Endodermal cell (in vitro differentiated cells): ENCODE results near the gene LGR4. TPM values are rescaled to one million over a fixed set of nuclear protein-coding genes. Genes with fewer than 3 reads are reported as not detected.

Source experiments
- DNase-seq: peaks from one replicate; pipeline ENCODE4 v3.0.0-alpha.2; 2017
- H3K27ac ChIP-seq: 2 replicates; pipeline ENCODE4 v1.5.1; 2013; ENCODE audit warnings: mild to moderate bottlenecking, low read depth, low read length, moderate library complexity
- H3K27me3 ChIP-seq: 2 replicates; pipeline ENCODE4 v1.6.1; 2013; ENCODE audit warnings: mild to moderate bottlenecking, low read length, moderate library complexity; ENCODE audit not compliant: insufficient read depth, control insufficient read depth, poor library complexity, severe bottlenecking
- H3K36me3 ChIP-seq: 2 replicates; pipeline ENCODE4 v1.7.0; 2013; ENCODE audit warnings: mild to moderate bottlenecking, low read length, moderate library complexity; ENCODE audit not compliant: control insufficient read depth, insufficient read depth
- H3K4me1 ChIP-seq: one replicate; pipeline ENCODE4 v1.7.0; 2013; ENCODE audit warnings: low read length; ENCODE audit not compliant: control insufficient read depth, insufficient read depth
- H3K4me3 ChIP-seq: 2 replicates; pipeline ENCODE4 v1.5.1; 2013; ENCODE audit warnings: mild to moderate bottlenecking, low read length, moderate library complexity
- H3K9ac ChIP-seq: 2 replicates; pipeline ENCODE4 v1.6.1; 2013; ENCODE audit warnings: mild to moderate bottlenecking, low read length, moderate library complexity; ENCODE audit not compliant: poor library complexity, severe bottlenecking; ENCODE audit errors: extremely low read depth
- H3K9me3 ChIP-seq: 2 replicates; pipeline ENCODE4 v1.6.1; 2013; ENCODE audit warnings: mild to moderate bottlenecking, low read length, moderate library complexity; ENCODE audit not compliant: control insufficient read depth
- H3K27ac Mint-ChIP-seq: 2 replicates; pipeline ENCODE4 v1.8.0; 2020; ENCODE audit warnings: mixed read lengths
- H3K27me3 Mint-ChIP-seq: 2 replicates; pipeline ENCODE4 v1.8.0; 2021; ENCODE audit warnings: mild to moderate bottlenecking, mixed read lengths; ENCODE audit not compliant: insufficient read depth
- H3K36me3 Mint-ChIP-seq: 2 replicates; pipeline ENCODE4 v1.8.0; 2020; ENCODE audit warnings: low read depth, mixed read lengths
- H3K4me1 Mint-ChIP-seq: 2 replicates; pipeline ENCODE4 v1.8.0; 2020; ENCODE audit warnings: mixed read lengths
- H3K4me3 Mint-ChIP-seq: 2 replicates; pipeline ENCODE4 v1.8.0; 2020; ENCODE audit warnings: mild to moderate bottlenecking, moderate library complexity, mixed read lengths
- H3K9me3 Mint-ChIP-seq: 2 replicates; pipeline ENCODE4 v1.8.0; 2020; ENCODE audit warnings: mild to moderate bottlenecking, mixed read lengths
- CTCF ChIP-seq: fragments of 200-600 bp; sonication (generic); conservative IDR thresholded peaks from 2 replicates; pipeline ENCODE4 v1.5.0; 2021; ENCODE audit warnings: antibody characterized with exemption, mild to moderate bottlenecking
- WGBS, 2 experiments: methylation state at CpG; one replicate each; pipeline versions ENCODE4 v1.1.5 to v1.1.7; 2013; ENCODE audit warnings: missing lambda C conversion rate in 2 of 2, mixed read lengths in 1 of 2; ENCODE audit not compliant: insufficient coverage in 1 of 2, insufficient read length in 1 of 2; 5-methylcytosine and 5-hydroxymethylcytosine counted together
- total RNA-seq, 2 donors: library from RNA; stranded (reverse); fragmentation: NEBNext Ultra II Directional in 1 of 2; extraction: Animal tissue kit (Norgen Biotek cat#: 25700) in 1 of 2; gene quantifications; 2 replicates in 1 of 2; 3 replicates in 1 of 2; pipeline ENCODE4 v1.2.1, GENCODE V29; 2021

The LGR4 gene
- total RNA-seq, 2 donors from 2014 or later: 73.7 to 75.6 TPM

DNA sequence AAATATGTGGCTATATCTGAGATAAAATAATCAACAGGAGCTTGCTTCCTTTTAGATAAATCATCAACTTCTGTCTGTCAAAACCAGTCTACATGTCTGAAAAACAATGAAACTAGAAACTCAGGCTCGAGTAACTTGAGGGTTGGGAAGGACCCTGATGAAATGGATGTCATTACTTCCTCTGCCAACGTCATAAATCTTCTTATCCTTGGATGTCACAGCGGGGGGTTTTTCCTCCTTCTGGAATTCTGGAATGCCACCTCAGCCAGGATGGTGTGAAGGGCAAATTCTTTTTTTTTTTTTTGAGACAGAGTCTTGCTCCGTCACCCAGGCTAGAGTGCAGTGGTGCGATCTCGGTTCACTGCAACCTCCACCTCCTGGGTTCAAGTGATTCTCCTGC, 13.4 kb downstream of the LGR4 start:
- H3K9me3 ChIP-seq: peaks cover 9% of the 10 kb centered on the region
- peaks cover 17% of the 10 kb centered on the region for H3K36me3 ChIP-seq
- 93% methylated on average over 6 of the region's 6 CpGs; no CpG with 5 or more reads in 1 of the 2 experiments for WGBS, 2 experiments
- Mint-ChIP-seq H3K36me3 (peaks cover 26% of the 10 kb centered on the region), H3K4me1 (peaks cover 52% of the 10 kb centered on the region), H3K4me3 (no peak overlapping the region), H3K27ac (no peak overlapping the region), H3K9me3 (peaks cover 7% of the 10 kb centered on the region), H3K27me3 (no peaks in the 10 kb centered on the region)
- H3K27me3 ChIP-seq: no peaks in the 10 kb centered on the region
- no peak overlapping the region for H3K4me3 ChIP-seq
- DNase-seq: no peak
- no peak overlapping the region for H3K9ac ChIP-seq
- H3K27ac ChIP-seq: no peak overlapping the region
- no peak for TF ChIP-seq CTCF
- peaks cover 22% of the 10 kb centered on the region for H3K4me1 ChIP-seq

GRCh38 chr11:27458182-27458581, 14.4 kb downstream of the LGR4 start:
- no peak overlapping the region for H3K9ac ChIP-seq
- H3K9me3 Mint-ChIP-seq: peaks cover 16% of the 10 kb centered on the region

GRCh38 chr11:27456795-27457329, 15.7 kb downstream of the LGR4 start:
- H3K4me3 Mint-ChIP-seq: peak overlapping the region; percentile 18
- no peaks in the 10 kb centered on the region for H3K27me3 Mint-ChIP-seq
- Histone ChIP-seq H3K9me3 (peaks cover 22% of the 10 kb centered on the region), H3K9ac (no peak overlapping the region), H3K27ac (no peak overlapping the region), H3K4me1 (peaks cover 22% of the 10 kb centered on the region), H3K4me3 (peak overlapping the region; percentile 6), H3K36me3 (peaks cover 14% of the 10 kb centered on the region), H3K27me3 (no peaks in the 10 kb centered on the region)
- peaks cover 26% of the 10 kb centered on the region for H3K36me3 Mint-ChIP-seq
- no peak for TF ChIP-seq CTCF
- H3K4me1 Mint-ChIP-seq: peaks cover 53% of the 10 kb centered on the region
- no peak overlapping the region for H3K27ac Mint-ChIP-seq
- no peak for DNase-seq
- H3K9me3 Mint-ChIP-seq: peaks cover 19% of the 10 kb centered on the region

More at GRCh38 chr11:27458182-27458581, 14.4 kb downstream of the LGR4 start:
- DNase-seq: no peak
- Mint-ChIP-seq H3K27ac (no peak overlapping the region), H3K36me3 (peaks cover 31% of the 10 kb centered on the region), H3K27me3 (no peaks in the 10 kb centered on the region), H3K4me3 (no peak overlapping the region), H3K4me1 (peaks cover 48% of the 10 kb centered on the region)
- no peak for TF ChIP-seq CTCF
- no peak overlapping the region for H3K4me3 ChIP-seq
- no peaks in the 10 kb centered on the region for H3K27me3 ChIP-seq
- peaks cover 22% of the 10 kb centered on the region for H3K4me1 ChIP-seq
- WGBS, 2 experiments: 83 to 92% methylated on average over 1 to 2 of the region's 2 CpGs
- H3K27ac ChIP-seq: no peak overlapping the region
- peaks cover 20% of the 10 kb centered on the region for H3K36me3 ChIP-seq
- H3K9me3 ChIP-seq: peaks cover 19% of the 10 kb centered on the region
